Astrocyte (in vitro differentiated cells and primary cell): ENCODE data around the gene RTL10. TPM values are rescaled to one million over a fixed set of nuclear protein-coding genes. Genes with fewer than 3 reads are reported as not detected.

Experiments
- DNase-seq: peaks from one replicate; pipeline ENCODE4 v3.0.0-alpha.2; 2010; ENCODE audit warnings: low read depth
- FAIRE-seq: peaks from 2 replicates; lab custom pipeline; 2011; peaks lifted over from hg19 to GRCh38; lab: Jason Lieb, UNC
- H2AFZ ChIP-seq: 2 replicates; pipeline ENCODE4 v1.6.0; 2012; ENCODE audit warnings: low read depth, low read length, inconsistent platforms
- H3K27ac ChIP-seq: 2 replicates; pipeline ENCODE4 v1.5.1; 2011; ENCODE audit warnings: low read depth, low read length, inconsistent platforms
- H3K27me3 ChIP-seq: 2 replicates; pipeline ENCODE4 v1.6.0; 2011; ENCODE audit warnings: low read length, inconsistent platforms; ENCODE audit not compliant: insufficient read depth
- H3K36me3 ChIP-seq: 2 replicates; pipeline ENCODE4 v1.5.1; 2011; ENCODE audit warnings: low read length, inconsistent platforms; ENCODE audit not compliant: insufficient read depth
- H3K4me1 ChIP-seq: 2 replicates; pipeline ENCODE4 v1.5.1; 2011; ENCODE audit warnings: low read length, inconsistent platforms; ENCODE audit not compliant: insufficient read depth
- H3K4me2 ChIP-seq: 2 replicates; pipeline ENCODE4 v1.6.0; 2012; ENCODE audit warnings: low read length, inconsistent platforms
- H3K4me3 ChIP-seq: 2 replicates; pipeline ENCODE4 v1.5.1; 2011; ENCODE audit warnings: low read depth, mild to moderate bottlenecking, low read length, inconsistent platforms; ENCODE audit not compliant: insufficient read depth
- H3K79me2 ChIP-seq: 2 replicates; pipeline ENCODE4 v1.6.0; 2012; ENCODE audit warnings: mild to moderate bottlenecking, low read length, inconsistent platforms; ENCODE audit not compliant: insufficient read depth
- H3K9ac ChIP-seq: 2 replicates; pipeline ENCODE4 v1.6.0; 2012; ENCODE audit warnings: mild to moderate bottlenecking, low read length, inconsistent platforms
- H3K9me3 ChIP-seq: 2 replicates; pipeline ENCODE4 v1.5.1; 2012; ENCODE audit warnings: low read depth, mild to moderate bottlenecking, low read length, inconsistent platforms; ENCODE audit not compliant: insufficient read depth
- H4K20me1 ChIP-seq: 2 replicates; pipeline ENCODE4 v1.6.0; 2012; ENCODE audit warnings: low read length, inconsistent platforms; ENCODE audit not compliant: insufficient read depth
- H3K27ac Mint-ChIP-seq: one replicate; pipeline ENCODE4 v1.8.0; 2021; ENCODE audit warnings: mild to moderate bottlenecking, mixed read lengths; ENCODE audit not compliant: unreplicated experiment
- H3K27me3 Mint-ChIP-seq: one replicate; pipeline ENCODE4 v1.8.0; 2021; ENCODE audit warnings: low read depth, mixed read lengths; ENCODE audit not compliant: unreplicated experiment
- H3K36me3 Mint-ChIP-seq: one replicate; pipeline ENCODE4 v1.8.0; 2021; ENCODE audit warnings: low read depth, mixed read lengths; ENCODE audit not compliant: unreplicated experiment
- H3K4me1 Mint-ChIP-seq: one replicate; pipeline ENCODE4 v1.8.0; 2021; ENCODE audit warnings: low read depth, mixed read lengths; ENCODE audit not compliant: unreplicated experiment
- H3K4me3 Mint-ChIP-seq: one replicate; pipeline ENCODE4 v1.8.0; 2021; ENCODE audit warnings: mild to moderate bottlenecking, moderate library complexity, mixed read lengths; ENCODE audit not compliant: unreplicated experiment
- H3K9me3 Mint-ChIP-seq: one replicate; pipeline ENCODE4 v1.8.0; 2021; ENCODE audit warnings: mild to moderate bottlenecking, mixed read lengths; ENCODE audit not compliant: unreplicated experiment
- CTCF ChIP-seq: IDR thresholded peaks from 2 replicates; pipeline ENCODE4 v1.5.1; 2011; ENCODE audit warnings: low read depth, mild to moderate bottlenecking, inconsistent platforms, low read length, moderate library complexity; ENCODE audit not compliant: insufficient read depth
- EZH2 ChIP-seq: IDR thresholded peaks from 2 replicates; pipeline ENCODE4 v1.6.1; 2012; ENCODE audit warnings: mild to moderate bottlenecking, low read length, inconsistent platforms; ENCODE audit not compliant: insufficient read depth
- total RNA-seq: library from RNA; stranded (reverse); gene quantifications from 2 replicates; pipeline ENCODE4 v1.2.1, GENCODE V29; 2021

RTL10 gene
- total RNA-seq, 1 donor from 2014 or later: 43.0 TPM

- DNase-seq: no peak
- no peak for TF ChIP-seq EZH2
- no peak for TF ChIP-seq CTCF
- H3K4me1 Mint-ChIP-seq: peaks cover 14% of the 10 kb centered on the region
- H3K27me3 Mint-ChIP-seq: no peaks in the 10 kb centered on the region
- no peak overlapping the region for H3K4me3 Mint-ChIP-seq
- Histone ChIP-seq H3K9ac (no peak overlapping the region), H4K20me1 (no peaks in the 10 kb centered on the region), H3K4me1 (no peaks in the 10 kb centered on the region), H3K4me3 (no peak overlapping the region), H3K4me2 (no peak overlapping the region), H2AFZ (no peak overlapping the region), H3K79me2 (no peaks in the 10 kb centered on the region), H3K36me3 (no peaks in the 10 kb centered on the region), H3K9me3 (no peaks in the 10 kb centered on the region), H3K27ac (no peak overlapping the region), H3K27me3 (no peaks in the 10 kb centered on the region)
- H3K27ac Mint-ChIP-seq: no peak overlapping the region
- peaks cover 3% of the 10 kb centered on the region for H3K36me3 Mint-ChIP-seq
- FAIRE-seq: no peak
- no peaks in the 10 kb centered on the region for H3K9me3 Mint-ChIP-seq
Measured at GRCh38 chr22:19867617-19868016, 12.9 kb upstream of the RTL10 start.

DNA sequence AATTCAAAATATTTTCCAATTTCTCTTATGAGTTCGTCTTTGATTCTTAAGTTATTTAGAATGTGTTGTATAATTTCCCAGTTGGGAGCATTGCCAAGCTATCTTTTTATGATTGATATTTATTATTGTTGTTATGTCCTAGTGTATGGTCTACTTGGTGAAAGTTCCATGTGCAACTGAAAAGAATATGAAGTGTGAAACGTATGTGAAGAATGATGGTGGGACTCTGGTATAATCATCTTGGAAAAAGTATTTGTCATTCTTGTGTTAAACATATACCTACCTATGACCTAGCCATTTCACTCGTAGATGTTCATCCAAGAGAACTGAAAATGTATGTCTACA is 12.0 kb upstream of the RTL10 start:
- no peaks in the 10 kb centered on the region for H3K9me3 ChIP-seq
- DNase-seq: no peak
- no peak overlapping the region for H3K27ac Mint-ChIP-seq

More for the DNA sequence above, 12.0 kb upstream of the RTL10 start:
- peaks cover 3% of the 10 kb centered on the region for H3K36me3 Mint-ChIP-seq
- Histone ChIP-seq H3K4me2 (no peak overlapping the region), H3K36me3 (no peaks in the 10 kb centered on the region), H3K27me3 (no peaks in the 10 kb centered on the region), H3K9ac (no peak overlapping the region), H3K27ac (no peak overlapping the region), H3K79me2 (no peaks in the 10 kb centered on the region), H3K4me1 (no peaks in the 10 kb centered on the region), H4K20me1 (no peaks in the 10 kb centered on the region), H2AFZ (no peak overlapping the region), H3K4me3 (no peak overlapping the region)
- peaks cover 14% of the 10 kb centered on the region for H3K4me1 Mint-ChIP-seq
- no peak for FAIRE-seq
- H3K4me3 Mint-ChIP-seq: no peak overlapping the region
- H3K27me3 Mint-ChIP-seq: no peaks in the 10 kb centered on the region
- H3K9me3 Mint-ChIP-seq: no peaks in the 10 kb centered on the region
- no peak for TF ChIP-seq CTCF
- TF ChIP-seq EZH2: no peak
